GM19240 (cell line): ENCODE results near the gene ZNF771.

ENCODE experiments used
- DNase-seq: peaks from one replicate; pipeline ENCODE4 v3.0.0; 2011; ENCODE audit warnings: low spot score; ENCODE audit not compliant: insufficient read length

ZNF771 gene

DNA sequence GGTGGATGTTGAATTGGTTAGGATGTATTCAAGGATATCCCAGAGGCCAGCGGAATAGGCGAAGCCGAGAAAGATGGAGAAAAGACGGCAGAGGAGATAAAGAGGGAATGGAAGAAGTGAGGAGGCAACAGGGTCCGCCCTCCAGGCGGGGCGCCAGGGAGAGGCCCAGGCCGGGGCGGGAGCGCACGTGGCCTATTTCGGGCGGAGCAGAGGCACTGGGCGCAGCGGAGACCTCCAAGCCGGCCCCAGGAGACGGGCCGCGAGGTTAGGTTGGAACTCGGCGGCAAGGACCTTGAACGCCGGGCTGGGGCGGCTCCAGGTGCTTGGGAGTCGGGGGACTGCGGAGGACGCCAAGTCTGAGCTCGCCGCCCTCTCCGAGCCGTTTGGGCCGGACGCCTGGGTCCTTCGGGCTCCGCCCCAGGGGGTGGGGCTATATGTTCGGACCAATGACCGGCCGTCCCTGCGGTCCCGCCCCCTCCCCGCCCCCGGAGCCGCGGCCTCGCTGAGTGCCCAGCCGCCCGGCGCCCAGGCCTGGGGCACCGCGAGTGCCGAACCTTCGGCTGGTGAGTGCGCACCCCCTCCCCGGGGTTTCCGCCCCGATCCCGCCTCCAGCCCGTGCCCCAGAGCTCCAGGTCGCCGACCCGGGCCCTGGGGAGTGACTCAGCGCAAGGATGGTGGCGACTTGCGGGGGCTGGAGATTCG is at the start of gene ZNF771:
TSS of gene ZNF771 (plus strand) at position 505 of the 702 bp plus-strand sequence. CDS start 448 bp downstream, outside the sequence.
- DNase-seq = peak; percentile 69

DNA sequence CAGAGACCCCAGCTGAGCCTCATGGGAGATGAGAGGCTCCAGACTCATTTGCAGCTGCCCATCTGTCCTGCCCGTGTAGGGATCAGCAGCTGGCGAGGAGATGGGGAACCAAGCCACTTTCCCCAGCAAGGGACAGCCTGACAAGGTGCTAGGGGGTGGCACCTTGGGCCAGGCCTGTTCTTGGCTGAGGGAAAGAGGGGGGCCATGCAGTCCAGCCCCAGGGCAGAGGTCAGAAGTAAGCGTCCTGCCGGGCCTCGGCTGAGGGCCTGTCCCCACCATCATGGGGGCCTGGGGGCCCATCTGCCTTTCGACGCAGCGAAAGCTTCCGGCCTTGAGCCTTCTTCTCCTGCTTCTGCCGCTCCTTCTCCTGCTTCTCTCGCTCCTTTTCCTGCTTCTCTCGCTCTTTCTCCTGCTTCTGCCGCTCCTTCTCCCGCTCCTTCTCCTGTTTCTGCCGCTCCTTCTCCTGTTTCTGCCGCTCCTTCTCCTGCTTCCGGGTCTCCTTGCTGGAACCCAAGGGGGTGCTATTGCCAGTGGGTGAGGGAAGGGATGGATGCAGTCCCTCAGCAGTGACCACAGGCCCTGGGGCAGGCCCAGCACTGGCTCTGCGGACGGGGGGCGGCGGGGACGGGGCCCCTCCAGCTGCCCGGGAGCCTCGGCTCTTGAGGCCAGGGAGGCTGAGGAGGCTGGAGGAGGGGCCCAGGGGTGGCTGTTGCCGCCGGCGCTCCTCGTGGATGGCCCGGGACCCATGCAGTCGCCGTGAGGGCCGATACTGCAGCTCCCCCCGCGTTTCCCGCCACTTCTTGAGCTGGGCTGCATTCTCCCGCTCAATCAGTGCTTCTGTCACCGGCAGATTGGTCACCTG is 49.5 kb upstream of the ZNF771 start:
- DNase-seq = no peak

DNA sequence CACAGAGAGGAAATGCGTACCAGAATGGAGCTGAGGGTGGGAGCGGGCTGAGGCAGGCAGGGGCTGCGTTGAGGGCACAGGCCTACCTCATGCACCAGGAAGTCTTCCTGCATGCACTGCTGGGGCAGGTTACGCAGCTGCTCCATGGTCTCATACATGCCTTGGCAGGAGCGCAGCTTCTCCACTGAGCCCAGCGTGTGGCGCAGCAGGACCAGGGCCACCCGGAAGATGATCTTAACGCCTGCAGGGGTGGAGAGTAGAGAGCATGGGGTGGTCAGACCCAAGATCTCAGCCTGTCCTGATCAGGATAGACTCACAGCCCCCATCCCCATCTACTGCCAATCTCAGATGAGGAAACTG is 48.8 kb upstream of the ZNF771 start:
- DNase-seq = no peak

DNA sequence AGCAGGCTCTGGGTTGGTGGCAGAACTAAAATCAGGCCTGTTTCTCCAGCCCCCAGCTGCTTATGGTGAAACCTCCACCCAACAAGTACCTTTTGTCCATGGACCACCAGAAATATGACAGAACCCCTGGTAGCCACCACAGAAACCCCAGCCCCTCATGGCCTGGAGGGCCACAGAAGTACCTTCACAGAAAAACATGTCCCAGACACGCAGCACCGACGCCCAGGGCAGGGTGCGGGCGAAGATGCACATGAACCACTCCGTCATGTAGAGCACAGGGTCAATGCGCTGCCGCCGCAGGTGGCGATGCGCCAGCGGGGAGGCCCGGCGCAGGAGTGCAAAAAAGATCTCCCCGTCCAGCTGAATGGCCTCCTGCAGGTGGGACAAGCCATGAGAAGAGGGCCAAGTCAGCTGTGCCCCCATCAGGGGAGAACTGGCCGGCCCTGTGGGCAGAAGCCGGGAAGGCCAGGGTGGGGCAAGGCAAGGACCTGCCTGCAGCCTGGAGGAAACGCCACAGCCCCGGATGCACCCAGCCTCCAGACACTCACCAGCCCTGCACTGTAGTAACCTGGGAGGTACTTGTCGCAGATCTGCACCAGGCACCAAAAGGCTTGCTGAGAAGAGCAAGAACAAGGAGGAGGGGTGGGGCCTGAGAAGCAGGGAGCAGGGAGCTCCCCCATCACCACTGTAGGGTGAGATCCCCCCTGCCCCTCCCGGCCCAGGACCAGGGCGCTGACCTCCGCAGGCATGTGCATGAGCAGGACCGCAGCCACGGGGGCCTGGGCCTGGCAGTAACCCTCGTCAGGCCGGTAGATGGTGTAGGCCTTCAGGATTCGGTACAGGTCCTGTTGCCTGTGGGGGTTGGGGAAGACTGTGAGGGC is 48.2 kb upstream of the ZNF771 start:
- DNase-seq = no peak

DNA sequence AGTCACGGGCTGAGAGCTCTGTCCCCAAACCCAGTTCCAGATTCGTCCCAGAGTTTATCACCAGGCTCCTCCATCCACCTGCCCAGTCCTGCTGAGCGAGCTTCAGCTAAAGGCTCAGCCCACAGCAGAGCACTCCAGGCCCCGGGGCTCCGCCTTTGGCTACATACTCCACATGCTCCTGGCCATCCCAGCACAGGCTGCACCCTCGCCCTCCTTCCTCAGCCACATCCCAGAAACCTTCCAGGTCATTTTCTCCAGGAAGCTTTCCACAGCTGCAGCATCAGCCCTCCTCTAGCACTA is 47.6 kb upstream of the ZNF771 start:
- no peak for DNase-seq

DNA sequence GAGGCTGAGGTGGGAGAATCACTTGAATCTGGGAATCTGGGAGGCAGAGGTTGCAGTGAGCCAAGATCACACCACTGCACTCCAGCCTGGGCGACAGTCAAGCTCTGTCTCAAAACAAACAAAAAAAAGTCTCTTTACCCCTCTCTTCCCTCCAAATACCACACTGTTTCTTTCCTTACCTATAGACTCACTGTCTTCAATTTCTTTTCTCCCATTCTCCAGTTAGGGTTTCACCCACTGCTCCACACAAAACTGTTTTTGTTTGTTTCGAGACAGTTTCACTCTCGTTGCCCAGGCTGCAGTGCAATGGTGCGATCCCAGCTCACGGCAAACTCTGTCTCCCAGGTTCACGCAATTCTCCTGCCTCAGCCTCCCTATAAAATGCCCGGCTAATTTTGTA is 46.2 kb upstream of the ZNF771 start:
- DNase-seq = no peak

DNA sequence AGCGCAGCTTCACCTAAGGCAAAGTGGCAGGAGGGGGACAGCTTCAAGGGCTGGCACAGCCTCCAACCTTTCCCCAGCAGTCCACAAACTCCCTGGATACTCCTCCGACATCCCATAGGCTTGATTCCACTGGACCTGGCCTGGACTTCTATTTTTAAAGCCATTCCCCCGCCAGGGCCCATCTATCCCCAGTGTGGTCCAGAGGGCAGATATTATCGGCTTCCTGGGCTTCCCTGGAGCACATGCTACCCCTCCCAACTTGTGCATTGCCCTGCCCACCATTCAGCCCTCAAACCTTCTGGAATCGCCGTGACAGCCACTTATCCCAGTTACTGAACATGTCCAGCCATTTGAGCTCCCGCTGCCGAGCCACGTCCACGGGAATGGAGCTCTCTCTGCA is 42.2 kb upstream of the ZNF771 start:
- DNase-seq = no peak

DNA sequence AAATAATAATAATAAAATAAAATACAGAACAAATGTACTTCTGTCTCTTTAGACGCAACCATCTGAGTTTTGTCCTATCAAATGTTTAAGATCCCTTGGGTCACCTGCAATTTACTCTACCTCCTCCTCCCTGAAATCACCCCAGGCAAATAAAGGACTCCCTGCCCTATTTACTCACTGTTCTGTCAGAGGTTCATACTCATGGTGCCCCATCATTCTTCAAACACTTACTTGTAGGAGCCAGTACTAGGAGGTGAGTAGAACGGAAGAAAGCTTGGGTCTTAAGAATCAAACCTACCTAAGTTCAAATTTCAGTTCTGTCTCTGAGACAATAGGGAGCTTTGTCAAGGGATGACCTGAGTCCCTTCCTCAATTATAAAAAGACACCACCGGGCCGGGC is 40.9 kb upstream of the ZNF771 start:
- no peak for DNase-seq

DNA sequence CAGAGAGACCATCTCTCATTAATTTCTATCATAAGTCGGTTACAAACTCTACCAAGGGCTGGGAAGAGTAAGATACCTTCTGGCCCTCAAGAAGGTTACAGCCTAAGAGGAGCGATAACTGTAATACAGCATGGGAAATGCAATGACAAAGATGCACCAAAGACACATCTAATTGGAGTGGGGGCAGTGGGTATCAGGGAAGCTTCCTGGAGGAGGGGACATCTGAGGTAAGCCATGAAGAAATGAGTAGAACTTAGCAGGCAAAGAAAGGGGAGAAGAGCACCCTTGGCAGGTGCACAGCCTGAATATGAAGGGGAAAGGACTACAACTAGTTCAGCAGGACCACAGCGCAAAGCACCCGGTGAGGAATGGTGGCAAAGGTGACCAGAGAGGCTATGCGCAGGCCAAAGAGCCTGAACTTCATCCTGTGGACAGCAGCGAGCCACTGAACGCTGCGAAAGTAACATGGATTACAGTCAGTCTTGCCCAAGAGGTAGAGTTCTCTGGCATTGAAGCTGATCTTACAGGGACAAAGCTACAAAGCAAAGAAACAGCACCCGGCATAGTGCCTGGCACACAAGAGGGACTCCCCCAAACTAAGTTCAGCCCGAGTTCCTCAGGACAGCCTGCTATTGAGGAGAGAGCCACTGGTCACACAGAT is 39.9 kb upstream of the ZNF771 start:
- DNase-seq = no peak

DNA sequence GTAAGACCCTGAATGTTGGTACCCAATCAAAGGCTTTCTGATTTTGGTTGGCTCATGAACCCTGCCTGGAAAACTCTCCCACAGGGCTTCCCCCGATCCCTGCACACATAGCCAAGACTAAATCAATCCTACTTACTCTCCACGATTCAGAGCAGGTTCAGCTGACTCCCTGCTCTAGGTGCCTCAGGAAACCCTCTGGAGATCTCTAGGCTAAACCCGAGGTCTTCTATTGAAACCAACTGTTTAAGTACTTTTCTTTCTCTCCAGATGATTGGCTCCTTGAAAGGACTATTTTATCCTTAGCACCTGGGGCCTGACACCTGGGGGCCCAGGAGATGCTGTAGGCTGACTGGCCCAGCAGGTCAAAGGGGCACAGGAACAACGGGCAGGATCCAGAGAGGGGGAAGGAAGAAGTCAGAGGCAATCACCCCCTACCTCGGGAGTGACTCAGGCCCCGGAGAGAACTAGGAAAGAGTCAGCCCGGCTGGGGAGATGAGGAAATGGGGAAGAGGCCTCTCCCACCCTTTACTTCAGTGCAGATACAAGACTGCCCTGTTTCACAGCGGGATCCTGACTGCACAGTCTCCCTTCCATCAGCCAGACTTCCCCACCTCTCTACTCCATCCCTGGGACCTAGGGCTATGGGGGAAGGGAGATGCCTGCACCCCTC is 39.1 kb upstream of the ZNF771 start:
- DNase-seq = no peak

DNA sequence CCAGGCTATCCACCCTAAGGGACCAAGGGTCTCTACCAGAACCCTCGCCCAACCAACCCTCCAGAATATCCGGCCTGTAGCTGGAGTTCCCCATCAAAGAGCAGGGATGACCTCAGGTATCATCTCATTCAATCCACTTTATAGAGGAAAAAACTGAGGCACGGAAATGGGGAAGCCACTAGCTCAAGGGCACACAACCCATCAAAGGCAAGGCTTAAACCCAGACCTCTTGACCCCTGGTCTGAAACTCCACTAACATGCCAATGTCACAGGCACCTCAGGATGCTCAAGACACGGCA is 38.7 kb upstream of the ZNF771 start:
- no peak for DNase-seq

DNA sequence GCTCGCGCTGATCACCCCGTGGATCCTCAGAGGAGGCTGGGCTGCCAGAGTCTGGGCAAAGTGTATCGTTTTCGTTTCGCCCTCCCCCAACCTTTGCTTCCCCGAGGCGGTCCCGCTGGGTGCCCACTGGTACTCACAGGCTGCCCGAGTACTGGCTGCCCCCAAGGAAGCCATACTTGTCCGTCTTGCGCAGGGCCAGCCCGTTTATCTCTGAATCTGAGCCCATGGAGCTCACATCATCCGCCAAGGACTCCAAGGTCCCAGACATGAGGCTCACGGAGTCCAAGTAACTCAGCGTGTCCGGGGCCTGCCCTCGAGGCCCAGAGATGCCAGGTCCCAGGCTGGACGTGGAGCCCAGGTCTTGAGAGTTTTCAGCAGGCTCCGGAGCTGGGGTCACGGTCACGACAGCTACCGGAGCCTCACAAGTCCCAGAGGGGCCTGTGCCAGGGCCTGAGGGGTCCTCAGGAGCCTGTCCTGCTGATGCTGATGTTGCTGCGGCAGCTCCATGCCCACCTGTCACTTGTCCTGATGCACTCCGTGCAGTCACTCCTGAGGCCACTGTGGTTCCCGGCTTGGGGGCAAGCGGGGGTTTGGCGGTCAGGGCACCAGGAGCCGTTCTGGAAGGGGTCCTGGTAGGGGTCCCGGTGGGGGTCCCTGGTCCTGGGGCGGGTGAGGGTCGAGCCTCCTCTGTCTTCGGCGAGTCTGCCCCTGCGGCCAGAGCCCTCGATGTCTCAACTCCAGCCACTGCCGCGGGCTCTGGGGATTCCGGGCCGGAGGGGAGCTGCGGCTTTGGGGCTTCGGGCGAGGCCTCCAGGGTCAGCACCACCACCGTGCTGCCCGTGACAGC is 38.1 kb upstream of the ZNF771 start:
- DNase-seq = no peak

DNA sequence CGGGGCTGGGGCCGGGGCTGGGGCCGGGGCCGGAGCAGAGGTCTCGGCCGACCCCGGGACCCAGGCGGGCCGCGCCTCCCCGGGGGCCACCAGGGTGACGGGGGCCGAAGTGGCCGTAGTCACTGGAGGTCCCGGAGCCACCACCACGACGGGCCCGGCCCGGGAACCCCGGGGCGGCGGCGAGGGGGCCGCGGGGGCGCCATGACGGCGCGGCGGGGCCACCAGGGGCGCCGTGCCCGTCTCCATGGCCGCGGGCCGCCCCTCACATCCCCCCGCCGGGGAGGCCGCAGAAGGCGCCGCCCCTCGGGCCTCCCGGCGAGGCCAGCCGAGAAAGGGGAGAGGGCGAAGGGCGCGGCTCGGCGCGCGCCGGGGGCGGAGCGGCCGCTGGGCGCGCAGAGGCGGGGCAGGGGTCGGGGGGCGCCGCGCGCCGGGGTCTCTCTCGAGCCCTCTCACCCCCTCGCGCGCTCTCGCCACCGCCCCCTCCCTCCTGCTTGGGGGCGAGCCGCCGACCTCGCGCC is 37.4 kb upstream of the ZNF771 start:
- no peak for DNase-seq

DNA sequence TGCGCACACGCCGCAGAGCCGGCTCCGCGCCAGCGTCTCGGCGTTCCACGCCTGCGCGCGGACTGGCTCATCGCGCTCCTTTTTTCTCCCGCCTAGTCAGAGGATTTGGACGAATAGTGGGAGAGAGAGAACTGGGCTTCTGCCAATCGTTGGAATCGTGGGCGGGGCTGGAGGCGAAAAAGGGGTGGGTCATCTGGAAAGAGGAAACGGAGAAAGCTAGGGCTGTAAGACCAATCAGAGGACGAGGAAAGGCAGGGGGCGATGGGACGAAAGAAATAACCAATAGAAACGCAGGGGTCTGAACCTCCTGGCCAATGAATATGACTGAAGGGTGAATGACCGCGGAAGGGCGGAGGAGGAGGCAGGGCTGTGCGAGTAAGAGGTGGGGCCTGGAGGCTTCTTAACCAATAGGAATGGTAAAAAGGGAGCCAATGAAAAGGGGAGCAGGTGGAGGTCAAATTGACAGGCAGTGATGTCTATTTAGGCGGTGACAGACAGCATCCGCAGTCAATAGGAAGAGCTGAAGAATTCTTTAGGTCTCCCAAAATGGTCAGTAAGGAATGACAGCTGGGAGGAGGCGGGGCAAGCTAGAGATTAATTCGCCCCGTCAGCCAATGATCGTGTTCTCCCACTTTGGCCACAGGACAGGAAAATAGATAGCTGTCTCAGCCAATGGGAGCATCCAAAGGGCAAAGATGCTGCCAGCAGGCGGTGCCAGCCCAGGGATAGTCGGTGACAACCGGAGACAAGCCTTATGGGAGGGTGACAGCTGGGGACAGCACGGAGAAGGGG is 36.8 kb upstream of the ZNF771 start, which contains the start of gene TBC1D10B:
TSS of gene TBC1D10B (minus strand) at position 39 of the 792 bp plus-strand sequence. CDS start 311 bp downstream, outside the sequence.
- peak; percentile 94 for DNase-seq

DNA sequence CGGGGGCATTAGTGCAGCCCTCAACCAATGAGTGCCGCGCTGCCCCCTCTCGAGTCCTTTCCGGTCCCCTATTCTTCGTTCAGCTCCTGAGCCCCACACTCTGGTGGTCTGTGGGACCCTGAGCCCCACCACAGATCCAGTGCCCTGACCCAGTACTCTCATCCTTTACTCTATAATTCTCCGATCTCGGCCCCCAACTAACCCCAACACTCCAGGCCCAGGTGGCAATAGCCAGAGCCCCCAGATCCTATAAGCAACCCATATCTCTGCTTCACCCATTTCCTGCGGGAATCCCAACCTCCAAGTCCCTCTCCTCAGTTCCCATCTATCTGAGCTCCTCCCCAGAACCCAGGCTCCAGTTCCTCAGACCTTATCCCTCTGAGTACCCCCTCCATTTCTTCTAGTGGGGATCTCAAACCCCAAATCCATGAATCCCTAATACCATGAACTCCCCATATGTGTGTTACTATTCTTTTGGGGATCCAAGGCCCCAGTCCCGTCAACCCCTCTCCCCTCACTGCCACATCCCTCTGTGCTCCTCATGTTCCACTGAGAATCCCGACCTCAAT is 36.1 kb upstream of the ZNF771 start:
- DNase-seq = no peak

DNA sequence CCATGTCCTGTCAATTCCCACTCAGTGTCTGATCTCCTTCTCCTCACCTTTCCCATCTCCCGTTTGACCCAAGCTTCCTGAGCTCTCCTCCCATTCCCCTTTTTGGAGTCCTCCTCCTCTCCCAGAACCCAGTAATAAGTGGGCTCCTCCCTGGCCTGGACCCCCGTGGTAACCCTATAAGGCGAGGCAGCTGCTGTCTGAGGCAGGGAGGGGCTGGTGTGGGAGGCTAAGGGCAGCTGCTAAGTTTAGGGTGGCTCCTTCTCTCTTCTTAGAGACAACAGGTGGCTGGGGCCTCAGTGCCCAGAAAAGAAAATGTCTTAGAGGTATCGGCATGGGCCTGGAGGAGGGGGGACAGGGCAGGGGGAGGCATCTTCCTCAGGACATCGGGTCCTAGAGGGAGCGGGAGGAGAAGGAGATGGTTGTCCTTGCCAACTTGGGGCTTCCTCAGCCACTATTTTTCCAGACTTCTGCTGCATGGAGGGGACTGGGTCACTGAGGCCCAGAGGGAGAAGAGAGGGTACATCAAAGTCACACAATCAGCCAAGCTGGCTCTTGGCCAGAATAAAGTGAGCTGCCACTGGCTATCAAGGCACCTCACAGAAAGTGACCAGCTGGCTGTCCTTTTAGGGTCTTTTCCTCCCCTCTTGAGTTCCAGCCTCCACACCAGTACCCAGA is 35.2 kb upstream of the ZNF771 start:
- no peak for DNase-seq

DNA sequence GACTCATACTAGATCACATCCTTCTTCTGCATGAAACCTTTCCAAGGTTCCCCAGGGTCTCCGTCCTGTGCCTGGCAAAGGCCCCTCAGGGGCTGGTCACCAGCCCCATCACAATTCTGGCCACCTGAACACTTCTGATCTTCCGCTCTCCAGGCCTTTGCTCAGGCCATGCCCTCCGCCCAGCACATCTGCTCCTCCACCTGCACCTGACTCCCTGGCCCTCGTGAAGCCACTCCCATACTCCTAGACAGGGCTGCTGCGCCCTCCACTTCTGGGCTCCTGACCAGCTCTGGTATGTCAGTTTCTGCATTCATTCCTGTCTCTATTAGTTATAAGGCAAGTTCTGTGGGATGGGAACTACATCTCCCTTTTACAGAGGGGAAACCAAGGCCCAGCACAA is 34.7 kb upstream of the ZNF771 start:
- no peak for DNase-seq

DNA sequence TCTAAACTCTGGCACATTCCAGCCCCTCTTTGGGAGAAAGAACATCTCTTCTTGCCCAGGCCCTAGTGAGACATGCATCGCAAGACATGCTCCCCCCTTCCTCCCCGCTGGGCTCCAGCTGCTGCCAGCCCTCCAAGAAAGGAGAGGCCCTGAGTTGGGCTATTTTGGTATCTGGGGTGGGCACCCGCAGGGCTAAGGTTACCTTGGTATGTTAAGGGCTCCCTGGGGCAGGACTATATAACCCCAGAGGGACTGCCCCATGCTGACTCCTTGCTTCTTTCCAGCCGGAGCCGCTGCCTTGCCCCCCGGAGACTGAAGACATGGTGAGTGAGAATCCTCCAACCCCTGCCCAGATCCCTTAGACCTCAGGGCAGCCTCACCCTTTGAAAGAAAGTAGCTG is 32.9 kb upstream of the ZNF771 start, which contains the start of gene MYL11:
TSS of gene MYL11 (plus strand) at position 265 of the 400 bp plus-strand sequence. CDS start at position 321, 56 bp downstream.
- no peak for DNase-seq
